ENCODE results near the gene ABCD1. TPM values are rescaled to one million over a fixed set of nuclear protein-coding genes. Genes with fewer than 3 reads are reported as not detected.
"Not testable (repeated sequence)": the region's sequence is repeated elsewhere in the genome, so short reads cannot be mapped to it uniquely, and the experiment has no call there.

Gene ABCD1
- total RNA-seq, 2 donors from 2014 or later = 11.5 to 15.0 TPM

DNA sequence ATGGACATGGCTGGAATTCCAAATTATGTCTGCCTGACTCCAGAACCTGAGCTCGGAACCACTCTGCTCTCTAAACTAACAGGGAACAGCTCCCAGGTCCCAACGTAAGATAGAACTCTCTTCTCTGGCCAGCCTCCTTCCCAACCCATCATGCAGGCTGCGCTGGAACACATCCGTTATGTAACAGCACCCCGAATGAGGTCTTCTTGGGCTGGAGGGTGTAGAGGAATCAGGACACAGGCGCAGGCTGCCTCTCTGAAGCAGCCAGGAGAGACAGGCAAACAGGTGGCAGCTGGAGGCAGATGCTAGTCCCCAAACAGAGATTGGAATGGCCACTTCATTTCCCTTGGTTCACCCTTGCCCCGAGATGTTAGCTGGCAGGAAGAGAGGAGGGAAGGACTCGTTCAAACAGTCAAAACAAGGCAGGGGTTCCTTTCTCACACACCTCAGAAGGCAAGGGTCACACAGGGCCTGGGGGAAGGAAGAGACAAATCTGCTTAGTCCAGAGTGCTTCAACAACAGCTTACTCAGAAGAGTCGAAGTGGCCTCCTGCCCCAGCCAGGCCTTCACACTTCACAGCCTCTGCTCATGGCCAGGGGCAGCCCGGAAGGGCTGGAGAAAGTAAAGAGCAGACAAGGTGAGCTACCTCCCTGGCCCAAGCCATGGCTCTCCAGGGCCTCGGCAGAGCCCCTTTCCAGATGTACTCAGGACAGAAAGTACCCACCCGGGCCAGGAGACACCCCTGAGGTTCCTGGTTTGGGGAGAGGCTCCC lies 19.8 kb upstream of the ABCD1 start:
- intact Hi-C loops (cut with DNase I); DNase-seq; ATAC-seq: not testable (repeated sequence)

DNA sequence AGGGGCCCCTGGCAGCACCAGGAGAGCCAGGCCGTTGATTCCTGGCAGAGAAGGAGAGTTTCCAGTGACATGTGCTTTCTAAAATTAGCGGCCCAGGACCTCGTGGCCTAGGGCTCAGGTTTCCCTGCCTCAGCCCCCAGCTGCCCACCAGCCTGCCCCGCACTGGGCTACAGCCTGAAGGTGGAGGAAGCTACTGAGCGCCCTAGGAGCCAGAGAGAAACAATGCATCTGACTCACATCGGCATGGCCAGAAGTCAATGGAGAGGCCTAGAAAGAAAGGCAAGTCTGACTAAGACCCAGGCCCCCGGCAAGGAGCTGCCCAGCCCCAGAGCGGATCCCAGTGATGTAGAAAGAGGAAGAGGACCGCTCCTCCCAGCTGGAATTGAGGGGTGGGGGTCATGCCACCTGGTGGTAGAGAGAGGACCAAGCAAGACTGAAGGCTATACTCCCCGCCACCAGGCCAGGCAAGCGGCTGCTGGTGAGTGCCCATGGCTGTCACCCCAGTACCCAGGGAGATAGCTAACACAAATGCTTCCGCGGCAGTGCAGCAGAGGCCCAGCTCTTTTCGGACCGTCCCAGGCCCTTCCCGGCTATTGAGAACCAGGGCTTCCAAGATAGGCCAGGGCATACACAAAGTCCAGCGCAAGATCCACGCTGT lies 19.1 kb upstream of the ABCD1 start:
- DNase-seq; intact Hi-C loops (cut with DNase I): not testable (repeated sequence)
- peak in 1 of 2 donors; percentile 29 for ATAC-seq

DNA sequence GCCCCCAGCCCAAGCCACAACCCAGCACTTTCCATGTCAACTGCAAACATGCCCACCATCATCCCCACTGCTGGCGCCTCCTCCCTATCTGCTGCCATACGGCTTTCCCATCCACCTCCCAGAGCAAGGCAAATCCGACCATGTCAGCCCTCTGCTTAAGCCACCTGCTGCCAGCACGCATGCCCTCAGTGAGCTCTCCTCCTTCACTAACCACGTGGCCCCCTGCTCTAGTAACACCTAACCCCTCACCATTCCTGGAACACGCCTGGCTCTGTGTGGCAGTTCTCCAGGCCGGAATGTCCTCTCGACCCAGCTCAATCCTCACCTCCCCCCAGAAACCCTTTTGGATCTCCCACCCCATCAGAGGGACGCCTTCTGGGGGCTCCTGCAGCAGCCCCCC lies 17.9 kb upstream of the ABCD1 start:
- peak; percentile 18 to 19 for ATAC-seq
- intact Hi-C loops (cut with DNase I) = no loop called here
- no peak for DNase-seq

DNA sequence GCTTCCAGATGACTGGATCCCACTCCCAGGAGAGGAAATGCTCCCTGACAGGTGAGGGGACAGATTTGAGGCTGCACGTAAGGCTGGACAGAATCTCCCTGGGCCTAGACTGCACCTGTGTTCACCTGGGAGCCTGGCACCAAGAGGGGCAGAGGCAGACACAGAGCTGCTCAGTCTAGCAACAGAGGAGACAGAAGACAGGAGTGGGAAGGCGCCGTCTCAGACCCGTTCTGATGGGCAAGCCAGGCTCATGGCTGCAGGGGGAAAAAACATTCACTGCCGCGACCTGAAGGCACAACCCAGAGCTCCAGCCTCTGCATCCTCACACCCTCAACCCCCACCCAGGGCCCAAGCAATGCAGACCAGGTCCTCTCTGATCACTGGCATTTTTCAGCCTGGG lies 17.2 kb upstream of the ABCD1 start:
- no peak for ATAC-seq
- intact Hi-C loops (cut with DNase I) = no loop called here
- no peak for DNase-seq

- DNase-seq (peak; percentile 69), ATAC-seq (peak; percentile 78)
- intact Hi-C loops (cut with DNase I) = no loop called here
Observed at GRCh38 chrX:153708415-153708814, 16.2 kb upstream of the ABCD1 start.

DNA sequence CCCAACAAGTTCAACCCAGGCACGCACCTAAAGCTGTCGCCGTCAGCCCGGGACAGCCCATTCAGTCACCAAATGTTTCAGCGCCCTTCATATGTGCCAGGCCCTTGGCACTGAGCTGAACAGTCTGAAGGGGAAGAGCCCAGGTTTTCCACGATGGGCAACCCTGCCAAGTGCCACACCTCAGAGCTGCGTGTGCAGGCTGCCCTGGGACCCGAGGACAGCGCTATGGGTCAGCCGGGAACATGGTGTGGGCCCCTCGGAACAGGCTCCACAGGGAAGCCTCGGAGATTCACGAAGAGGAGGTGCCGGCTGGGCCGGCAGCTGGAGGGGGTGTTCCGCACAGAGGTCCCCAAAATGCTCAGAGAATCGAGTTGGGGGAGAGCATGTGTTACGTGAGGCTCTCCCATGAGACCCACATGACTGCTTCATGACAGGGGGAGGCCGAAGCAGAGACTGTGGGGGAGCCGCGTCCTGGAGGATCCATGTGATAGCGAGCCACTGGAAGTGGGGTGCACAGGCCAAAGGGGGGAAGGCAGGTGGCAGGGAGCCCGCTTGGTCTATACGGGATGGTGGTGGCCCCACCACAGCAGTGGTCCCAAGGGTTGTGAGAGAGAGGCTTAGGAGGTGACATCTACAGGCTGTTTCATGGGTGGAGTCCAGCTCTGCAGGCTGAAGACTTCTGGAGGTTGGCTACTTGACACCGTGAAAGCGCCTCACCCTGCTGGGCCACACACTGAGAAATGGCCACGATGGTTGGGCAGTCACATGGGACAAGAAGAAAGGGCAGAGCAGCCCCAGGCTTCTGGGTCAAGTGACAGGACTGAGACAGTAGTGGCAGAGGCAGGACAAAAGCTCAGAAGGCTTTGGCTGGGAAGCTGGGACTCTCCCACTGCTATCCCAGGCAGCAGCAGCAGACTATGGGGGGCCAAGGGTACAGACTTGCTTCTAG lies 14.7 kb upstream of the ABCD1 start:
- DNase-seq (no peak), ATAC-seq (no peak)
- intact Hi-C loops (cut with DNase I) = no loop called here

- intact Hi-C loops (cut with DNase I) = no loop called here
- no peak for ATAC-seq
Observed at GRCh38 chrX:153714256-153714655, 10.4 kb upstream of the ABCD1 start.

DNA sequence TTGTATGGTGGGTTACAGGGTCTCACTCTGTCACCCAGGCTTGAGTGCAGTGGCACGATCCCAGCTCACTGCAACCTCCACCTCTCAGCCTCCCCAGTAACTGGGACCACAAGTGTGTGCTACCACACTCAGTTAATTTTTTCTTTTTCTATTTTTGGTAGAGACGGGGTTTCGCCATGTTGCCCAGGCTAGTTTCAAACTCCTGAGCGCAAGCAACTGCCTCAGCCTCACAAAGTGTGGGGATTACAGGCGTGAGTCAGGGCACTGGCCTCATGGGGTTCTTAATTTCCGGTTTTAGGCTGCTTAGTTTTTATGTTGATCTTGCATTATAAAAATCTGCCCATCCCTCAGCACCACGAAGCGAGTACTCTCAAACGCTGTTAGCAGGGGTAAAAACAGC lies 7.2 kb upstream of the ABCD1 start:
- DNase-seq (no peak), ATAC-seq (no peak)
- intact Hi-C loops (cut with DNase I) = no loop called here

More at GRCh38 chrX:153714256-153714655, 10.4 kb upstream of the ABCD1 start:
- no peak for DNase-seq

DNA sequence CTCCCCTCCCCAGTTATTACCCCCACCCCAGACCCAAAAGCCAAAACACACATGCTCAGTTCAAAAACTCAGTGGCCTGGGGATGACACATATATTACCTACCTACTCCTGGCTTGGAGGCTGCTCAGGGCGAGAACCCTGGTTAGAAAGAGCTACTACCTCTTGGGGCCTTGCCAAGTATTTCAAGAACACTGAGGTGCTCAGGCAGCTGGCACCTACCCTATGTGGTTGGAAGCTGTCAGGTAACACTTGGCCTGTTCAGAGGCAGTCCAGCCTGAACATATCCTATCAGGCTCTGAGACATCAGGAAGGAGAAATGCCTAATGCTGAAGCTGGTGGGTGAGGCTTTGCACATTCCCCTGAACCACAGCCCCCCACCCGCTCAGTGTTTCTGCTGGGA lies 5.4 kb upstream of the ABCD1 start:
- intact Hi-C loops (cut with DNase I) = no loop called here
- DNase-seq = no peak
- no peak for ATAC-seq

- no peak for ATAC-seq
- intact Hi-C loops (cut with DNase I) = no loop called here
- DNase-seq = no peak
Observed at GRCh38 chrX:153719701-153720100, 5.0 kb upstream of the ABCD1 start.

DNA sequence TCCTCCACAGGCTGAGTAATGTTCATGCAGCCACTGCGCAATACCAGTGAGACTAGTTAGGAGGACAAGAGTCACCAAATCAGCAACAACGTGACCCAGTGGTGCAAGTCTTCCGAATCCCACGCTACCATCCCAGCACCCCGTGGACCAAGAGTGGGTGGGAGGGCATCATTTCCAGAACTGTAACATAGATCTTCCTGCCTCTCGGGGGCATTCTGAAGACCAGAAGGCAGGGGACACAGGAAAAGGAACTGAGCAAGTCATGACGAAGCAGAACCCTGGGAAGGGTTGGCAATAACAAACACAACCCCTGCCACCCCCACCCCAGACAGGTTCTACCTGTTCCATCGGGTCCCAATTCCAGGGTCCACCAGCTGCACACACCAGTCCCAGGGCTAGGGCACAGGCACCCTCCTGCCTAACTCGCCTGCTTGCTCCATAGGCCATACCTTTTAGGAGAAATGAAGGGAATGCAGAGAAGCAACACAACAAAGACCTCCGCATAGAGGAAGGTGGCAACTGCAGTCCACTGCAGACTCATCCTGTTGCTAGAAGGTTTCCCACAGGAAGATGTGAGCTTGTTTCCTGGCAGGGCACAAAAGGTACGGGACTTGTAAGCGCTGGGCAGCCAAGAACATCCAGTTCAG lies 1.8 kb upstream of the ABCD1 start:
- intact Hi-C loops (cut with DNase I) = no loop called here
- ATAC-seq (no peak), DNase-seq (no peak)

DNA sequence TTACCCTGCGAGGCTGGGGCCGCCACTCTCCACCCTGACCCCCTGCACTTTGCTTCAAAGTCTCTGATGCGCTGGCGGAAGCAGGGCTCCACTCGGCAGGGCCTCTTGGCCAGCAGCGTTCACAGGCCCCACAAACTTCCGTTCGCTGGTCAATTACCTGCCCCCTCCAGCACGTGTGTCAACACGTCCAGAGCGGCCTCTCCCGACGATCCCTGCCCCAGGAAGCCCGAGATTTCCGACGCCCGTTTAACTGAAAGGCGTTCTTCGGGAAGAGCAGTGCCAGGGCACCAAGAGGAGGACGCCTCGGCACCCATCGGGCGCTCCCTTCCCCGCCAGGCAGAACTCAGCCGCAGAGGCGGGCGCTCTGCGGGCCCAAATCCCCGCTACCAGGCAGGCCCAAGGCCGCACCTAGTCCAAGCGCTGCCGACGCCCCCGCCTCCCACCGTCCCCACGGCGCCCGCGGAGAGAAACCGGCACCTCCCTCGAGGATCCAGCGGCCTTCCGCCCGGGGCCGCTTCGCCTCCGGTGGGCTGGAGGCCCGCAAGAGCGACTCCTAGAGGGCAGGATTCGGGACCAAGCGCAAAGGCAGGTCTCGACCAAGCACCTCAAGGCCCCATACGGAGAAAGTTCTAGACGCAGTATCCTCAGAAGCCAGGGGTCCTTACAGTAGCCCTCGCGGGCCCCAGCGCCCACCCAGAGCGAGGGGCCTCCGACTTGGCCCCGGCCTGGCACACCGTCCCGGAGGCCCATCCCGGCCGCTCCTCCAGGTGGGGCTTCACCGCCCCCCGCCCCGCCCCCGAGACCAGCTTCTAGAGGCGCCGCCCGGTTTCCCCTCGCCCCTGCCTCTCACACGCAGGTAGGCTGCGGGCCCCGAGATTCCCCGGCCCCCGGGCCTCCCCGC lies 1.1 kb upstream of the ABCD1 start:
- intact Hi-C loops (cut with DNase I) = no loop called here
- ATAC-seq = peak; percentile 1 to 6
- DNase-seq = peak; percentile 50

DNA sequence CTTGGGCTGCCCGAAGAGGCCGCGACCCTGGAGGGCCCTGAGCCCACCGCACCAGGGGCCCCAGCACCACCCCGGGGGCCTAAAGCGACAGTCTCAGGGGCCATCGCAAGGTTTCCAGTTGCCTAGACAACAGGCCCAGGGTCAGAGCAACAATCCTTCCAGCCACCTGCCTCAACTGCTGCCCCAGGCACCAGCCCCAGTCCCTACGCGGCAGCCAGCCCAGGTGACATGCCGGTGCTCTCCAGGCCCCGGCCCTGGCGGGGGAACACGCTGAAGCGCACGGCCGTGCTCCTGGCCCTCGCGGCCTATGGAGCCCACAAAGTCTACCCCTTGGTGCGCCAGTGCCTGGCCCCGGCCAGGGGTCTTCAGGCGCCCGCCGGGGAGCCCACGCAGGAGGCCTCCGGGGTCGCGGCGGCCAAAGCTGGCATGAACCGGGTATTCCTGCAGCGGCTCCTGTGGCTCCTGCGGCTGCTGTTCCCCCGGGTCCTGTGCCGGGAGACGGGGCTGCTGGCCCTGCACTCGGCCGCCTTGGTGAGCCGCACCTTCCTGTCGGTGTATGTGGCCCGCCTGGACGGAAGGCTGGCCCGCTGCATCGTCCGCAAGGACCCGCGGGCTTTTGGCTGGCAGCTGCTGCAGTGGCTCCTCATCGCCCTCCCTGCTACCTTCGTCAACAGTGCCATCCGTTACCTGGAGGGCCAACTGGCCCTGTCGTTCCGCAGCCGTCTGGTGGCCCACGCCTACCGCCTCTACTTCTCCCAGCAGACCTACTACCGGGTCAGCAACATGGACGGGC lies 579 bp downstream of the ABCD1 start:
- no peak for ATAC-seq
- intact Hi-C loops (cut with DNase I) = no loop called here
- no peak for DNase-seq

- ATAC-seq (no peak), DNase-seq (no peak)
- intact Hi-C loops (cut with DNase I) = no loop called here
Observed at GRCh38 chrX:153725832-153726285, 1.2 kb downstream of the ABCD1 start.

DNA sequence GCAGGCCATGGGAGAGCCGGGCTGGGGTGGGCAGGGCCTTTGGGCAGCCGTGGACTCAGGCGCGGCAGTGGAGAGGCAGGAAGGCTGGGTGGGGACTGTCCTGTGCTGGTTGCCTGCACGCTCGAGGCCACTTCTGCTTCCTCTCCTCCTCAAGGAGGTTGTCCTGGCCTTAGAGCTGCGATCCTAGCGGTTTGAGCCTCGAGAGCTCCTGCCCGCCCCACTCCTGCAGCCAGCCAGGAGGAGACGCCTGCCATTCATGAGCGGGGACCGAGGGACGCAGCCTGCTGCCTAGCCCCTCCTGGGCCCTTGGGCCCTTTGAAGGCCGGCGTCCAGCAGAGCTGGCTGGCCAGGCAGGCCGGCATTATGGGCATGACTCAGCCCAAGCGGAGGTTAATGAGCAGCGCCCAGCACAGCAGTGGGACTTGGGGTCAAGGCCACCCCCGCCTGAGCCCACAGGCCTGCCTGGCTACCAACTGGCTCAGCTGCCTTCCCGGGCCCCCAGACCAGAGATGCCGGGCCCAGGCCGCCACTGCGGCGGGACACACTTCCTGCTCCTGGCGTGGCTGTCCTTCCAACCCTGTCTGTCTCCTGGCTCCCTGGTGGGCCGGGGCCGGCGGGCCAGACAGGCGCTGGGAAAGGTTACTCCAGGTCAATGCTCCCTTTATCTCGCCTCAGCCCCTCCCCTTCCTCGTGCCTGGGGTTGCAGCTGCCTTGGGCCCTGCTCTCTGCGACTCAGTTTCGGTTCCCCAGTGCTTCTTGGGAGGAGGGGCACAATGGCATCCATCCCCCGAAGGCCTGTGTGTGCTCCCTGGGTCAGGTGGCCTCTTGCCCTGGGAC lies 1.8 kb downstream of the ABCD1 start:
- ATAC-seq (peak; percentile 11 to 28), DNase-seq (peak; percentile 71)
- intact Hi-C loops (cut with DNase I) = no loop called here

DNA sequence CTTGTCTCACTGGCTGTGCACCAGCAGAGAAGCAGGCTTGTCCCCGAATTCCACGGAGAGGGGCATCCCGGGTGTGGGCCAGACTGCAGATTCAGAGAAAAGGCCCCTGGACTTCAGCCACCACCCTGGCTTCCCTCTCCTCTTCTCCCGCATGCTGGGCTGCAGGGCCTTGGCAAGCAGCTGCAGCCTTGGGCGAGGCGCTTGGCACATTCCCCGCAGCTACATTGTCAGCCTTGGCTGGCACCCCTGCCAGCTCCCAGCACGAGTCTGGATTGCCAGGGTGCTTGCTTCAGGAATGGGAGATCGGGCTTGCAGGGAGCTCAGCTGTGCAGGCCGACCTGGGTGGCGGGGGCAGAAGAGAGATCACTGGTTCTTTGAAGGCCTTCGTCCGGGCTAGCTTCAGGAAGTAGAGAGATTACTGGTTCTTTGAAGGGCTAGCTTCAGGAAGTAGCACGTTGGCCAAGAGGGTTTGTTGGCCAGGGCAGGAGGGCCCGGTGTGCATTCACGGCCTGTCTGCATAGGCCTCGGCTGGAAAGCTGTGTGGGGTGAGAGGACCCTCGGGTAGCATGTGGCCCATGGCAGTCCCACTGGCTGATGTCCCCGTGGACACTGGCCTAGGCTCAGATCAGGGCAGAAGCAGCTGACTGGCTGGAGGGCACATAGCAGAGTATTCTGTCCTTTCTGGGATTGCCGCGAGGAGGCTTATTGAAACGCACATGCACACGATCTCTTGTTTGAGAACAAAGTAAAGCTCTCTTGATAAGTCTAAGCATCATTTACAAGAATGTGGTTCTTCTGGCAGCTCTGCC lies 2.7 kb downstream of the ABCD1 start:
- ATAC-seq = peak; percentile 8 to 12
- intact Hi-C loops (cut with DNase I) = no loop called here
- DNase-seq = peak; percentile 53
